GM12878 (cell line): ENCODE data around the gene GABBR1. TPM values are rescaled to one million over a fixed set of nuclear protein-coding genes. Genes with fewer than 3 reads are reported as not detected.

Experiments used
- ATAC-seq: fragments of 200-7000 bp; cut with Tn5 transposase; 3 replicates; pipeline ENCODE4 v1.9.1; 2020; ENCODE audit warnings: mild to moderate bottlenecking, moderate library complexity
- BruUV-seq: library from RNA; stranded (reverse); fragments of 400-500 nt; replicated peaks from 2 replicates; lab custom pipeline; 2021; lab: Mats Ljungman, UMichigan
- CTCF ChIA-PET: fragments of 300-600 bp; sonication (Branson Sonifier 250); formaldehyde crosslinking; extraction: SDS; loops from one replicate; lab custom pipeline; 2021; ENCODE audit warnings: inconsistent platforms; lab: Yijun Ruan, JAX
- POLR2A ChIA-PET: fragments of 350-600 bp; formaldehyde crosslinking; extraction: SDS; loops from one replicate; lab custom pipeline; 2021; ENCODE audit warnings: inconsistent platforms; lab: Charles Lee
- RAD21 ChIA-PET: fragments of 300-600 bp; sonication (Branson Sonifier 250); formaldehyde crosslinking; loops from one replicate; lab custom pipeline; 2023; ENCODE audit warnings: antibody characterized with exemption; ENCODE audit not compliant: unreplicated experiment; lab: Charles Lee
- SMC1A ChIA-PET: fragments of 300-600 bp; sonication (Branson Sonifier 250); formaldehyde crosslinking; loops from one replicate; lab custom pipeline; 2023; ENCODE audit not compliant: unreplicated experiment, uncharacterized antibody; lab: Charles Lee
- DNase-seq: peaks from one replicate; pipeline ENCODE4 v3.0.0-alpha.2; 2011; ENCODE audit warnings: low read depth, low spot score
- FAIRE-seq: peaks from 3 replicates; lab custom pipeline; 2011; peaks lifted over from hg19 to GRCh38; lab: Jason Lieb, UNC
- H2AFZ ChIP-seq: 2 replicates; pipeline ENCODE4 v1.6.0; 2011; ENCODE audit warnings: low read depth, low read length, control low read depth; ENCODE audit not compliant: control insufficient read depth
- H3K27ac ChIP-seq: 2 replicates; pipeline ENCODE4 v1.5.1; 2011; ENCODE audit warnings: control low read depth; ENCODE audit not compliant: control insufficient read depth, insufficient read depth
- H3K27me3 ChIP-seq, 2 experiments: replicated peaks in 1 of 2; 2 replicates each; pipeline versions ENCODE4 v1.6.0 to v1.6.1; 2011; ENCODE audit warnings: low read length in 1 of 2; ENCODE audit not compliant: control insufficient read depth in 2 of 2, insufficient read depth in 2 of 2
- H3K36me3 ChIP-seq, 2 experiments: 2 replicates each; pipeline ENCODE4 v1.5.1; 2011; ENCODE audit warnings: low read length in 1 of 2; ENCODE audit not compliant: control insufficient read depth in 2 of 2, insufficient read depth in 2 of 2
- H3K4me1 ChIP-seq: 2 replicates; pipeline ENCODE4 v1.6.1; 2011; ENCODE audit warnings: mild to moderate bottlenecking, low read length, moderate library complexity, mixed read lengths; ENCODE audit not compliant: control insufficient read depth, insufficient read depth
- H3K4me2 ChIP-seq: 2 replicates; pipeline ENCODE4 v1.6.0; 2011; ENCODE audit warnings: control low read depth; ENCODE audit not compliant: control insufficient read depth, insufficient read depth
- H3K4me3 ChIP-seq: fragments of 200-600 bp; sonication (generic); 2 replicates; pipeline ENCODE4 v1.5.1; 2016
- H3K79me2 ChIP-seq: 2 replicates; pipeline ENCODE4 v1.6.0; 2011; ENCODE audit warnings: low read length; ENCODE audit not compliant: control insufficient read depth, insufficient read depth
- H3K9ac ChIP-seq: 2 replicates; pipeline ENCODE4 v1.8.0; 2011; ENCODE audit warnings: low read length, control low read depth, mixed read lengths; ENCODE audit not compliant: control insufficient read depth, insufficient read depth
- H3K9me3 ChIP-seq: replicated peaks from 3 replicates; pipeline ENCODE4 v1.5.1; 2011; ENCODE audit warnings: mild to moderate bottlenecking, low read length; ENCODE audit not compliant: control insufficient read depth, insufficient read depth
- H4K20me1 ChIP-seq: 2 replicates; pipeline ENCODE4 v1.6.0; 2011; ENCODE audit not compliant: control insufficient read depth, insufficient read depth
- DPF2 ChIP-seq: fragments of 450-650 bp; IDR thresholded peaks from 2 replicates; pipeline ENCODE4 v1.6.1; 2017; ENCODE audit warnings: mild to moderate bottlenecking
- EP300 ChIP-seq, 2 experiments: fragments of 150-350 bp in 1 of 2; IDR thresholded peaks; 2 replicates each; pipeline ENCODE4 v1.6.1; 2011 to 2012; ENCODE audit warnings: low read depth in 2 of 2, low read length in 2 of 2, borderline replicate concordance in 1 of 2, improper control_type of control experiment in 1 of 2, inconsistent platforms in 1 of 2; ENCODE audit not compliant: control insufficient read depth in 1 of 2
- GATAD2B ChIP-seq: fragments of 450-650 bp; conservative IDR thresholded peaks from 2 replicates; pipeline ENCODE4 v1.6.1; 2017; ENCODE audit warnings: low read depth, mild to moderate bottlenecking, moderate library complexity
- HDAC6 ChIP-seq: fragments of 200-600 bp; sonication (generic); IDR thresholded peaks from one replicate; pipeline ENCODE4 v1.8.0; 2017; ENCODE audit warnings: antibody characterized with exemption; ENCODE audit not compliant: unreplicated experiment
- POU2F2 ChIP-seq: IDR thresholded peaks from 3 replicates; pipeline ENCODE4 v1.6.1; 2011; ENCODE audit warnings: low read depth, mild to moderate bottlenecking, low read length, borderline replicate concordance
- SUZ12 ChIP-seq: fragments of 200-600 bp; sonication (generic); IDR thresholded peaks from one replicate; pipeline ENCODE4 v1.6.1; 2018; ENCODE audit warnings: antibody characterized with exemption, mild to moderate bottlenecking; ENCODE audit not compliant: unreplicated experiment
- WGBS: methylation state at CpG from one replicate; pipeline ENCODE4 v1.1.6; 2016; ENCODE audit warnings: low lambda C conversion rate; ENCODE audit not compliant: insufficient replicate concordance, insufficient coverage; ENCODE audit errors: missing lambda C conversion rate; 5-methylcytosine and 5-hydroxymethylcytosine counted together
- in situ Hi-C: fragments of 300-500 bp; cut with MboI; formaldehyde crosslinking; loops from 9 replicates; pipeline ENCODE4 v1.14.3; 2018; ENCODE audit warnings: mixed read lengths
- intact Hi-C: fragments of 100-400 bp; cut with micrococcal nuclease; formaldehyde crosslinking; loops from one replicate; pipeline ENCODE4 v1.14.2; 2022; ENCODE audit not compliant: unreplicated experiment
- polyA plus RNA-seq, 11 experiments: library from polyadenylated mRNA; depleted of rRNA in 4 of 11; unstranded in 6 of 11; stranded (reverse) in 5 of 11; fragments of >200 nt; fragmentation: Nextera tagmentation in 4 of 11; fragmentation: Illumina TruSeq in 1 of 11; extraction: Ambion mirVana in 4 of 11; extraction: Trizol in 1 of 11; gene quantifications; 1 replicate in 1 of 11; 2 replicates in 10 of 11; pipeline versions ENCODE4 v1.2.1 to v1.2.3, GENCODE V29; 2011 to 2016; ENCODE audit warnings: inconsistent platforms in 2 of 11, missing spikeins in 2 of 11, low read depth in 1 of 11
- total RNA-seq, 4 experiments: library from RNA; depleted of rRNA in 3 of 4; stranded (reverse); fragments of >200 nt in 3 of 4; fragmentation: Illumina TruSeq in 1 of 4; extraction: Trizol in 1 of 4; gene quantifications; 2 replicates each; pipeline versions ENCODE4 v1.2.1 to v1.2.3, GENCODE V29; 2013 to 2021

GABBR1 gene
- total and polyA plus RNA-seq, 10 of the 15 experiments (the other 5 are each of a cell fraction or from before 2014, with no cell fraction given): 0.11 to 5.2 (median 1.0) TPM

GRCh38 chr6:29553268-29554057 is 79.5 kb downstream of the GABBR1 start:
- in situ Hi-C loops (no loop called here), intact Hi-C loops (no loop called here)
- ChIA-PET RAD21 (no interaction called here), SMC1A (no interaction called here), POLR2A (no interaction called here), CTCF (interaction anchor here (1.0 to 1.3 kb wide), 2 partner anchors 96 to 100 kb away, joined by 4 to 5 read pairs; no protein-coding TSS in a partner anchor)
- Histone ChIP-seq H4K20me1 (no peaks in the 10 kb centered on the region), H3K27ac (no peak overlapping the region), H3K79me2 (no peaks in the 10 kb centered on the region), H3K9me3 (no peaks in the 10 kb centered on the region; the same call in 2 of the 3 replicates), H3K36me3 (no peaks in the 10 kb centered on the region), H3K9ac (no peak overlapping the region), H3K4me2 (peak overlapping the region; percentile 67), H2AFZ (peak overlapping the region; percentile 5; the same call in 1 of the 2 replicates), H3K4me3 (no peak overlapping the region), H3K27me3 (peaks cover 1 to 5% of the 10 kb centered on the region in 2 experiments; a peak in 2 of 4 replicates), H3K4me1 (no peaks in the 10 kb centered on the region; the same call in 1 of the 2 replicates)
- 0 out of 2 replicates have a peak, but pooled peaks have one; percentile 38 for TF ChIP-seq DPF2
- no peak for TF ChIP-seq POU2F2
- peak; percentile 60 for TF ChIP-seq HDAC6
- peak; percentile 58; the same call in 1 of the 2 replicates for TF ChIP-seq GATAD2B
- TF ChIP-seq EP300 (IDR thresholded peaks at IDR 0.05; ENCODE audit: borderline replicate concordance in 1 of 2, control insufficient read depth in 1 of 2, low read depth in 2 of 2, low read length in 2 of 2): no peak
- TF ChIP-seq SUZ12: peak; percentile 9
- ATAC-seq (peak; percentile 61), FAIRE-seq (no peak), DNase-seq (no peak)
- 12% methylated on average over 77 of the region's 83 CpGs for WGBS
- no TSS peak for BruUV-seq
